CD1c-positive myeloid dendritic cell (primary cell): ENCODE measurements around the gene HDAC4.

Source experiments
- DNase-seq: peaks from one replicate; pipeline ENCODE4 v3.0.0-alpha.2; 2016; ENCODE audit errors: extremely low spot score

HDAC4 gene

DNA sequence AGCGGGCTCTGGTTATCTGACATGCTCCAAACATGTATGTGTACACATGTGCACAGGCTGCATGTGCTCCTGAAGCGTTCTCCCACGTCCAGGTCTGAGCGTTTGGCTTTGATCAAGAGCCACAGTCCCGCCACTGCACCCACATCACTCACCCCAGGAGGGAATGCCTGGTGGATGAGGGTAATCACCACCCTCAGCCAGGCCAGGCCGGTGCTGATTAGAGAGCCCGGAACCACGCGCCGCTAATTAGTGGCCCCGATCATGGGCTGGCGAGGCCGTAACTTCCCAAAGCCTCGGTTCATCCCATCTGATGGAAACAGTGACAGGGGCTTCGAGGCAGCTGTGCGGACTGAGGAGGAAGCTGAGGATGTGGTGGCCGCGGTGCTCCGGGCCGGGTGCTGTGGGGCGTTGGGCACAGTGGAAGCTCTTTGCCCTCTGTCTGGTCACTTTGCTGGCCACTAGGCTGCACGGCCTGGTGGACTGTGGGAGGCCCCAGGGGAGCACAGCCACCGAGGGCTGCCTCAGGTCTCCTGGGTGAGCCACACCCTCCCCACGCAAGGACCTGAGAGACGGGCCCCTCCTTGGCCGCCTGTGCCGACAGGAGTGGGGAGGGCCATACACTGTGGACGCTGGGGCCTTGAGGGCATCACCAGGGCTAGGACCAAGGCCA is 333.5 kb downstream of the HDAC4 start:
- no peak for DNase-seq

DNA sequence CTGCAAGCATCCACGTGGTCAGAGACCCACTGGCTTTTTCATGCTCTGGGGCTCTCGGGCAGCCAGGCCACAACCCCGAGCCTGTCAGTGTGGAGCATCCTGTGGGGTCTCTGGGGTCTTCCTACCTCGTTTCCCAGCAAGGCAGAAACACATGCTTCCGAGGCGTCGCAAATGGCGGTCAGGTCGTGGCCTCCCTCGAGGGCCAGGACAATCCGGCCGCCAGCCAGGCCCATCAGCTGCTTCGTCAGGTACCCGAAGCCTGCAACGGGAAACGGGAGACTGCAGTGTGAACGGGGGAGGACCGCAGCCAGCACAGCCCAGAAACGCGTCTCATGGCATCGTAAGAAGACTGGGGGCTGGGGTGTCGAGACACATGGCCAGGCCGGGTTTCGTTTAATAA is 334.2 kb downstream of the HDAC4 start:
- DNase-seq, result no peak

DNA sequence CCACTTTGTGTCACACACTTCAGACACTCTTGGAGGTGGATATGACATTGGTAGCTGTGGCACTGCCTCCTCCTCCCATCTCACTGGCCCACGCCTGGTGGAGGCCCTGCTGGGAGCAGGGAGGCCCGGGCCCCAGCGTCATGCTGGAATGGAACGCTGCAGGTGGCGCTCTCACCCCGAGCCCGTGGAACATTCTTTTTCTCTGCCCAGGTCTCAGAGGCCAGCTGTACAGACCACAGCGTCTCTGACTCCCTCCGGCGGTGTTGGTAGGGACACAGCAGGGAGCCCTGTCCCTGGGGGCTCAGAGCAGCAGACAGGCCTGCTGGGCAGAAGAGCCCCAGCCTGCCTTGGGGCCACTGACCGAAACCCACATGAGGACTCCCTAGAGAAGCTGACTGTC is 334.9 kb downstream of the HDAC4 start:
- DNase-seq, result no peak

DNA sequence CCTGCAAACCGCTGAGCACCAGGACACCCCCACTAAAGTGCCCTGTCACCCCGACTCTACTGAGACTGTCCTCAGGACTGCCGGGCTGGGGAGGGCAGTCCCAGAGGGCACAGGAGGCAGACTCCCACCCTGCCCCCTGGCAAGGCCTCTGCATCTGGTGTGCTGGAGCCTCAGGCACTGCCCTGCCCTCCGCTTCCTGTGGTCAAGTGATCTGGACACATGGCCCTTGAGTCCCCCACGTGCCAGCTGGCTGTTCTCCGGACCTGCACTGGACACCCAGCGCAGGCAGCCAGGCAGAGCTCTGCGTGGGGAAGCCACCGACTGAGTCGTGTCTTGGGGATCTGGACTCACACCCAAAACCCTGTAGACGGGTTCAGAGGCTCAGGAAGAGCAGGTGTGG is 335.3 kb downstream of the HDAC4 start:
- no peak for DNase-seq

DNA sequence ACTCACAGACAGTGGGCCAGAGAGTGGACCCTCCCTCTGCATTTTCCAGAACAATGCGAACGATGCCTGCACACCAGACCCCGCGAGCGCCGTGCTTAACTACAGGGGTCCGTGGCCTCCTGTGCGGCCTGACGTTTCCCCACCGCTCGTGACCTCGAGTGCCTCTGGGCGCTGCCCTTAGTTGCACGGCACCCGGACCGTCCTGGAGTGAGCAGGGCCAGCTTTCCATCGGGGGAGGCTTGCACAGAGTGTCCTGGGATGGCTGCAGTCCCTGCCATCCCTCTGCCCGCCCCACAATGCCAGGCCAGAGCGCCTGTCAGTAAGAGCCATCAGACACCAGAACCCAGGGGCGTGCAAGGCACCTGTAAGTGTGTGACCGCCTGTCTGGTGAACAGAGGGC is 335.9 kb downstream of the HDAC4 start:
- no peak for DNase-seq

DNA sequence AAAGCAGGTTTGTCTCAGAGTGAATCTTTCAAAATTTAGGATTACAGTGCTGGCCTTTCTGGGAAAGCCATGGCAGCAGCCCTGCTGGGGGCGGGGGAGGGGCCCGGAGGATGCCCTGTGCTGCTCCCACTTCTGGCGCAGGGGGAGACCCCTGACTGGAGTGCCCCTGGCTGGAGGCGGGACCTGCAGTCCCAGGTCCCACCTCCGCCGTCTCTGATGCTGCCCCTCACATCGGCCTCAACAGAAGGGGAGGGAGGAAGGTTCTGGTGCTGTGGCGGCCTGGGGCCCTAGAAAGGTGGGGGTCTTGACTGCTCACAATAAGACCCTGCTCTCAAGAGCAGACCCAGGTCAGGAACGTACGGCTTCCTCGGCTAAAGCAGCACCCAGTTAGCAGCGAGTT is 336.6 kb downstream of the HDAC4 start:
- no peak for DNase-seq

DNA sequence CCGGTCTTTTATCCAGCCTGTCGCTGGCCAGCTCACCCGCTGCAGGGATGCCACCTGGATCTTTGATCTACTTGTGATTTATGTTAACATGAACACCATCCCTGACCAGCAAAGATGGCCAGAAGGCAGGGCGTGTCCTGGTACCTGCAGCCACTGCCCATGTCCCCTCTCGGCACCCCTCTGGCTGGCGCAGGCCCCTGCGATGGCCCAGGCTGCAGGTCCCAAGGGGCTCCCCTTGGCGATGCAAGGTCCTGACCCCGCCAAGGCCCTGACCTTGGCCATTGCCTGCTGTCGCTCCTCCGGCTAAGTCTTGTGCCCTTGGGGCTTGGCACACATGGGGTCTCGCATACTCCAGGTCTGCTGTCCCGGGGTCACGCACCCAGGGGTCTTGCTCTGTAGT is 338.1 kb downstream of the HDAC4 start:
- no peak for DNase-seq

DNA sequence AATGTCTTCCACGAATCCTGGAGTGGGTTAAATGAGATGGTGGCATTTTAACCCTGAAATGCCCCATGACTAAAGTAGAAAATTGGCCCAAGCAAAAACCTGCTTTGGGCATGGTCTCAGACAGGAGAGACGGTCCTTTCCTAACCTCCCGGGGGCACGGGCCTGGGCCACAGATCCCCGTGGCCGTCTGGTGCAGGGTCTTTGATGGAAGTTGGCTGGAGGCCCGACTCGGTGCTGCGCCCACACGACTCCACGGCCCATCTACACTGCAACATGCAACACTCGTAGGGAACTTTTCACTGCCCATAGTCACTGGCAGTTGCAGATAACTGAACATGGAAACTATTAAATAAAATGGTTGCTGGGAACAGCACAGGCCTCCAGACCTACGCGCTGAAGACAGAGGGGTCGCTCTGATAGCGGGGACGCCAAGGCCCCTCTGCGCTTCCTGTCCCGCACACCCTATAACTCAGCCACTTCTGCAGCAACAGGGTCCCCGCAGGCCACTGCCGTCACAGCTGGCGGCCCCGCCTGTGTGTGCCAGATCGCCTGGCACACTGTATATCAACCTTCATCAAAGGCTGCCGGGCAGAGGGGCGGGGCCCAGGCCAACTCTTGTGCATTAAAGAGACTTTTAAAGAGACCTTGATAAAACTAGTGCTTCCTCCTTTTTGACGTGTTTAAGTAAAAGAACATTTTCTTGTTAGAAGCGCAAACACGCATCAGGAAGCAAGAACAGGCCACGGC is 338.8 kb downstream of the HDAC4 start:
- DNase-seq, result no peak

DNA sequence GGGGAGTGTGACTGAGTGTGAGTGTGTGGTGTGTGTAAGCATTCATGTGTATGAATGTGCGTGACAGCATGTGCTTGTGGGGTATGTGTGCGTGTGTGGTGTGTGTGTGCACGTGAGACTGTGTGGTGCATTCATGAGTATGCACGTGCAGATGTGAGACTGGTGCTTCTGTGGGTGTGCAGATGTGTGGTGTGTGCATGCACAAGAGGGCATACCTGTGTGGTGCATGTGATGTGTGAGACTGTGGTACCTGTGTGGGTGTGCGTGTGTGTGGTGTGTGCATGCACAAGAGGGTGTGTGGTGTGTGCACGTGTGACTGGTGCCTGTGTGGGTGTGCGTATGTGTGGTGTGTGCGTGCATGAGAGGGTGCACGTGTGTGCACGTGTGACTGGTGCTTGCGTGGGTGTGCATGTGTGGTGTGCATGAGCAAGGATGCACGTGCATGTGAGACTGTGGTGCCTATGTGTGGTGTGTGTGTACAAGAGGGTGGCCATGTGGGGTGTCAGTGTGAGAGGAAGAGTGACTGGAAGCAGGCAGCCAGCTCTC is 339.6 kb downstream of the HDAC4 start:
- DNase-seq, result no peak

DNA sequence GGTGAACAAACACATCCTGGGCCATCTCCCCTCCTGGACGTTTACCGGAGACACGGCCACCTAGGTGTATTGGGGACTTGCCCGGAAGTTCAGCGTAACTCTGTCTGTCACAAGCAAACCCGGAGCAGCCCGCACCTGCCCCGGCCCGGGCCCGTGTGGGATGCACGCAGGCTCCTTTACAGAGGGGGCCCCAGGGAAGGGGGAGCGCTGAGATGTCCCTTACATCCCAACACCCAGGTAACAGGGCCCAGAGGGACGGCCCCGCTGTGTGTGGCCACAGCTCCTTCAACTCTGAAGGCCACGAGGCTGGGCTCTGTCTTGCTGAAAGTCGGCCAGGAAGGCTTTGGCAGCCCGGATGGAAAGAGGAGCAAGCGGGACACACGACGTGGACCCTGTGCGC is 340.1 kb downstream of the HDAC4 start:
- no peak for DNase-seq

DNA sequence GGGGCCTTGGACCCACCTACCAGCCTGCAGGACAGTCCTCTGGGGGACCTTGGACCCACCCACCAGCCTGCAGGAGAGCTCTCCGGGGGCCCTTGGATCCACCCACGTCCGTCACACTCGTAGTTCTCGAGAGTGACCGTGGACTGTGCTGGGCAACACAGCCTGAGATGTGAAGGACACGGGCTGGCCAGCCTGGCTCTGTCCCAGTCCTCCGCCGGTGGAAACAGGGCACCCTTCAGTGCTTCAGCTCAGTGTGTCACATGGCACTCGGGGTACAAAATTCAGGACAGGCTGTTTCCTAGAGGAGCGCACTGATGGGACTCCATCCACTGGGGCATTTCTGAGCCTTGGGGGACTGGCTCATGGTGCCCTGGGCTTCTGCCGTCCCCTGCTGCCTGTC is 341.0 kb downstream of the HDAC4 start:
- no peak for DNase-seq

DNA sequence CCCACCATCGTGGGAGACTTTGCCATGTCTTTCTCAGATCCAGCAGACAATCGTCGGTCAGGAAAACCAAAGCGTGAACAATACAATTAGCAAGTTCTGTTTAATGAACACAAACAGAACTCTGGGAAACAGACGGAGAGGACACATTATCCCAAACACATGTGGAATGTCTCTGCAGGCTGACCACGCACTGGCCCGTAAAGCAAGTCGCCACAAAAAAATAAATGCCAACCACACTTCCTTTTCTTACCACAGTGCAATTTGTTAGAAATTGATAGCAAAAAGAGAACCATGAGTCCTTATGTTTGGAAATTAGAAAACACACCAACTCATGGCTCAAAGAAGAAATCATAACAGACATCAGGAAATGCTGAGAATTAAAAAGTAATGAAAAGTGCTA is 342.1 kb downstream of the HDAC4 start:
- DNase-seq, result no peak

DNA sequence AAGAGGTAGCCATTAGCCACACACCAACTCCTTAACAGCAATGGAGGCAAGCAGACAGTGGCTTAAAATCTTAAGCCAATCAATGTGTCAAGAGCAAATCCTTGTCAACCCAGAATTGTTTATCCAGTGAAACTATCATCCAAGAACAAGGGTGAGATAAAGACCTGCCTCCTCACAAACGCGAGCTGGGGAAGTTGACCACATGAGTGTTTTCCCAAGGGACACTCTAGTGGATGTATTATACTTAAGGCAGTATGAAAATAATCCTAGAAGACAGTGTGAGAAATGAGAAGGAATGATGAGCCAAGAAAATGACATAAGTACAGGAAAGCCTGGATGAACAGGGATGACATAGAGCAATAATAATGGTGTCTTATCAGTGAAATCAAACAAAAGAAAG is 343.3 kb downstream of the HDAC4 start:
- no peak for DNase-seq

DNA sequence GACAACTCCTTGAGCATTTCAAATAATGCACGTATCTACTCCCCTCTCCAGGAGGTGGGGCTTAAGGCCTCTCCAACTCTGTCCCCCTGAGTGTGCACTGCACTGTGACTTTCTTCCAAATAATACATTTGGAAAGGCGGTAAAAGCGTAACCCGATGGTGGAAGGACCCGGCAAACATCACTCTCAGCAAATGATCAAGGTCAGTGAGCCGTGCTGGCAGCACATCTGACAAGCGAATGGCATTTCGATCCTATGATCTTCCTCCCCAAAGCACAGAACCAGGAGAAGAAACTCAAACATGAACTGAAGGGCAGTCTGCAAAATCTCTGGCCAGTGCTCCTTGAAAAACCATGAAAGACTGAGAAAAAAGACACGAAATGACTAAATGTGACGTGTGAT is 344.2 kb downstream of the HDAC4 start:
- DNase-seq, result no peak

DNA sequence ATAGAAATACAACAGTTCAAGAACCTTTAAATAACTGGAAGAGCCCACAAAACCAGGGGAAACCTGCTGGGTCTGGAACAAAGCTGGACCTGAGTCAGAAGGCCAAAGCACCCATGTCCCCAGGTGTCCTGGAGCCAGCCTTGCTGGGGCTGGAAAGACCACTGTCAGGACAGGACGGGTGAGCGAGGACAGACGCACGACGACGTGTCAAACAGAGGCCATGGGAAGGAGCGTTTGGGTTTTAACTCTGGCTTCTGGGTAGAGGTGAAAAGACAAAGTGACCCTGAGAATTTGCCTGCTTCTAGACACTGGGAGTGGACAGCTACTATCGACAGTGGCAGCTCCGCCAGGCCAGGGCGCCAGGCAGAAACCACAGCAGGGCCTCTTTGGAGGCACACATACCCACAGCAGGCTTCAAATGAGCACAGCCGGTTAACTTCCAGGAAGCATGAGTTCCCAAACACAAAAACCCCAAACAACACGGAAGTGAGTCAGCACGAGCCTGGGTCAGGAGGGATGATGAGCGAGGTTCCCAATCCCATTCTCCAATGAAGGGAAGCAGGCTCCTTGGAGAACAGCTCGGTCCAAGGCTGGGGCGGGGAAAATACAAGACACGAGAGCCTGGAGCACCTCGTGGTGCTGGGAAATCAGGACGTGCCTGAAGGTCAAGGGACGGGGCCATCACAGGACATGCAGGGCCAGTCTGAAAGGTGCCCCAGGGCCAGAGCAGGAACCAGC is 344.9 kb downstream of the HDAC4 start:
- no peak for DNase-seq

DNA sequence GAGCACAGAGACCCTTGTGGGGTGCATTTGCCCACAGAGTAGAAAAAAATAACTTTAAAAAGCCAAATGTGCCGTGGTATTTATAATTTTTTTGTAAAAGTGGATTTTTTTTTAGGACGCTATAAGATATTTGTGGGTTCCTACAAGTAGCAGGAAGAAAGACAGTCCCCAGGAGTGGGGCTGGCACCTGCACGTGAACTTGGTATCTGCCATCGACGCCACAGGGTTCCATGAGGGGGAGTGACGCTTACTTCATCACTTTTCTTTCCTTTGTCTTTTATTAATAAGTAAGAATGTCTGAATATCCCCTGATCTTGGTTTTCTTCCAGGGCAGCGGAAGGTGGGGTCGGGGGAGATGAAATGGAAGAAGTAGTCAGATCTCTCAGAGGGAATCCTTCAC is 345.9 kb downstream of the HDAC4 start:
- DNase-seq, result no peak

DNA sequence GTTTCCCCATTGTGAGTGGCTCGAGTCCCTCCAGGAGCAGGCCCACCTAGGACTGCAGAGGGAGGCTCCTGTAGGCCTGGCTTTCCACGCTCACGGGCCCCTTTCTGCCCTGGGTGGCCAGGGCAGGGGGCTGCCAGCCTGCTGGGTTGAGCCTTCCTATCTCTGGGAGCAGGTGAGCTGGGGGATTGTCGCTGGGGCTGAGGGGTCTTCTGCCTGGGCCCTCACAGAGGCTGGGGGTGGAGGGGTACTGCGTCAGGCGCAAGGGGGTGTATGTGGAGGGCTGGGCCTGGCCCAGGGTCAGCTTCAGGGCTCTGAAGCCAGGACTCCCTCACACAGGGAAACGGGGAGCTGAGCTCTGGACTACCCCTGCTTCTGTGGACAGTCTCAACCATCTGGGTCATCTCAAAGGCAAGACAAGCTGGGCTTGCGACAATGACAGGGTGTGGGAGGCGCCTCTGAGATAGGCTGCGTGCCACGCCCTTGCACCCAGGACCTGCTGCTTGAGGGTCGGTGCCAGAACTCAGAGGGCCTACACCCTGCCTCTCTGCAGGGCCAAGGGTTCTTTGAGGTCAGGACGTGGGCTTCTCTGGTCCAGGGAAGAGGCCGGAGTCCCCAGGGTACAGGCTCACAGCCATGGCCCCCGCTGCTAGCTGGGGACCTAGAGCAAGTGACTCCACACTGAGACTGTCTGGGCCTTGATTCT is 346.9 kb downstream of the HDAC4 start:
- DNase-seq, result no peak

DNA sequence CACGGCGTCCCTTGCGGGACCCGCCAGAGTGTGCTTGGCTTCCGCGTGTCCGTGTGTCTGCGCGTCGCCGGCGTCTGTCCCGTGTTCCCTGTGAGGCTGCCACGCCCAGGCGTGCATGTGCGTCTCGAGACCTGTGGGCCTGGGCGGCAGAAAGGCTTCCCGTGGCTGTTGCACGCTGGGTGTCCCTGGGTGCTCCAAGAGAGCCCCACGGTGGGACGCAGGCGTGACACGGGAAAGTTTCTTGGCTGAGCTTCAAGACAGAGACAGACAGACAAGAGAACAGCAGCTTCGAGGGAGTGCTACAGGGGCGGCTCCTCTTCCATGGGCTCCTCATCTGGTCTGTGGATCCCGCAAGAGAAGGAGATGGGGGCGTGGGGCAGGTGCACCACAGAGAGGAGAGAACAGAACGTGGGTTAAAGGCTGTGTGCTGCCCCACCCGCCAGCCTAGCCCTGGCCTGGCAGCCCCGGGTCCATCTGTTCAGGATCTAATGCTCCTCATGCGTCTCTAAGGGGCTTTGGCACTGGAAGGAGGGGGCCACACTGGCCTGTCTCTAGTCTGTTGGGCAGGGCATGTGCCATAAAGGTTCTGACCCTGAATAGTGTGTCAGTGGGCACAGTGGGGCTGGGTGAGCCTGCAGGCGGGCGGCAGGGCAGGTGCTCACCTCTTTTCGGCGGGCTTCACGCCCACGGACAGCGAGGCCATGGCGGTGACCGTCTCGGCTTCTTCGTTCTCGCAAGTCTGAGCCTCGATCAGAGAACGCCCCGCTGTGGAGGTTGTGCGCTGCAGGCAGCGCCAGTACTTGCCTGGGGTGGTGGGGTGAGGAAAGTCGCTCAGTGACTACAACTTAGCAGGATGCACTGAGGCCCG is 347.8 kb downstream of the HDAC4 start:
- no peak for DNase-seq

DNA sequence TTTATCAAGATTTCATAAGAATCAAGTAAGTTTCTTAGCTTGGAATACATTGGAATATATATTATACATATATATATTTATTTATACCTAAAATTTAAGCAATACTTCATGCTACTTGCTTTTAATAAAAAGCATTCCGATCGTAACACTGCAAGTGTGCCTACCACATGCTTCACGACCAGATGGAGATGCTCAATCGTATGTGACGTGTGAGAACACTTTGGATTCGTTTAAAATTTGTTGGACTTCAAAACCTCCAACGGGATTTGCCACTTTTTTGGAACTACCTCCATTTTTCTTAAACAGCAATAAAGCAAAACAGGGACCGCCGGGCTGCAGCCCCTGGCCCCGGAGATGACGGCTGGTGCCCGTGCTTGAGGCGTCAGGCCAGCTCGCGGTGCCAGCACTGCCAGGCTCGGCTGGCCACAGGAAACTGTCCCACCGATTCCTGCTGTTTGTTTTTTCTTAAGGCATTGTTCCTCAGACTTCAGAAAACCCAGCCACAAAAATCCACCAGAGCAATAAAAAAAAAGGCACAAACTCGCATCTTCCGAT is 348.9 kb downstream of the HDAC4 start:
- no peak for DNase-seq

DNA sequence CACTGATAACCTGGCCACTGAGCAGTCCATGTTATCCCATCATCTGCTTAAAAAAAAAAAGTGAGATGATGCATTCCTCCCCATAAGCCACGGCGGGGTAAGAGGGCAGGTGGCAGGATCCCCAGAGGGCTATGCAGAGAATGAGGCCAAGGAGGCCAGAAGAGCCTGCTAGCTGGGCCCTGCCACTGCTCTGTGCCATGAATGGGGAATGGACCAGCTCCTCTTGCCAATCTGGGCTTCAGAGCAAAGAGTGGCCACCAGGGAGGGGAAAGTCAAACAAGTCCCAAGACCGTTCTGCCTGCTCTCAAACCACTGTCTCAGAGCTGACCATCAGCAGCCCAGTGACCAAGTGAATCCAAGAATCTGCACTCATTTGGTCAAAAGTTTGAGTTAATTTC is 350.6 kb downstream of the HDAC4 start:
- no peak for DNase-seq
